GM18951 (cell line): Measurements from ENCODE around the gene D2HGDH.

Source experiments
- POLR2A ChIP-seq: IDR thresholded peaks from 4 replicates; pipeline ENCODE4 v1.6.1; 2011; ENCODE audit warnings: mild to moderate bottlenecking; ENCODE audit not compliant: insufficient read length, insufficient read depth; ENCODE audit errors: extremely low read depth
- in situ Hi-C: fragments of 300-500 bp; cut with MboI; formaldehyde crosslinking; loops from one replicate; pipeline ENCODE4 v1.12.0; 2022; ENCODE audit warnings: low sequenced_read_pairs, mixed read lengths, inconsistent platforms; ENCODE audit not compliant: unreplicated experiment

D2HGDH gene

DNA sequence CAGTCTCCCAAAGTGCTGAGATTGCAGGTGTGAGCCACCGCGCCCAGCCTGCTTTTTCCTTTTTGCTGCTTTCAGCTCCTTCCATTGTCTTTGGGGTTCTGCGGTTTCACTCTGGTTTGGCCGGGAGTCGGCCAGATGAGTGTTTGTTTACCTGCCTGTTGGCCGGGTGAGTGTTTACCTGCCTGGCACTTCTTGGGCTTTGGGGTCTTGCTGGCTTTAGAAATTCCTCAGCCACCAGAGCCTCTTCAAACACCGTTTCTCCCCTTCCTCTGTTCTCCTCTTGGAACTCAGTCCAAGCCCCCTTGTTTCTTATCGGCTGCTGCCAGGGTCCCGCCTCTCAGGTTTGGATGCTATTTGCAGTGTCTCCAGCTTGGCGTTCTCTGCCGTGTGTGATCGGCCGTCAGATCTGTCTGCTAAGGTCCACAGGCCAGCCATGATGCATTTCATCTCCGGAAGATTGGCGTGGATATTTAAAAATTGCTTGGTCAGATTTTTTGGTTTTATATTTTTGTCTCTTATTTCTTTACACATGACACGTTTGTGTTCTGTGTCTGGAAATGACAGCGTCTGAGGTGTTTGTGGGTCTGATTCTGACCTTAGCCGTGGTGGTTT is 28.0 kb downstream of the D2HGDH start:
- in situ Hi-C loops, result no loop called here
- no peak for TF ChIP-seq POLR2A

DNA sequence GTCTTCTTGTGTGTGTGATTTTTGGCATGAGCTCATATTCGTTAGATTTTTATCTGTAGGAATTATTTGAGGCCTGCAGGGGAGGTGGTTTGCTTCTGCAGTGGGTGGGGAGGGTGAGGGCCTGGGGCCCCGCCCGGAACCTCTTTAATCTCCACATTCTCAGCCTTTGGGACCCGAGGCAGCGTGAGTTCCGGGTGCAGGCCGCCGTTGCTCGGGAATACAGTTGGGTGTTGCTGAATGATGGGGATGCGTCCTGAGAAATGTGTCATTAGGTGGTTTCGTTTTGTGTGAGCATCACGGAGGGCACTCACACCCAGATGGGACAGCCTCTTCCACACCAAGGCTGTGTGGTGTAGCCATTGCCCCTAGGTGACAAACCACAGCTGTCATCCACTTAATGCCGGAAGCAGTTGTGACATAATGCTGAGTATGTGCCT is 28.5 kb downstream of the D2HGDH start:
- in situ Hi-C loops, result no loop called here
- no peak for TF ChIP-seq POLR2A

GRCh38 chr2:241763551-241764274 is 29.3 kb downstream of the D2HGDH start:
- in situ Hi-C loops, result no loop called here
- TF ChIP-seq POLR2A, result no peak

- TF ChIP-seq POLR2A, result no peak
- in situ Hi-C loops, result no loop called here
Measured at GRCh38 chr2:241764275-241765241, 30.1 kb downstream of the D2HGDH start.

- no peak for TF ChIP-seq POLR2A
- in situ Hi-C loops, result no loop called here
Measured at GRCh38 chr2:241767464-241768250, 33.2 kb downstream of the D2HGDH start.

DNA sequence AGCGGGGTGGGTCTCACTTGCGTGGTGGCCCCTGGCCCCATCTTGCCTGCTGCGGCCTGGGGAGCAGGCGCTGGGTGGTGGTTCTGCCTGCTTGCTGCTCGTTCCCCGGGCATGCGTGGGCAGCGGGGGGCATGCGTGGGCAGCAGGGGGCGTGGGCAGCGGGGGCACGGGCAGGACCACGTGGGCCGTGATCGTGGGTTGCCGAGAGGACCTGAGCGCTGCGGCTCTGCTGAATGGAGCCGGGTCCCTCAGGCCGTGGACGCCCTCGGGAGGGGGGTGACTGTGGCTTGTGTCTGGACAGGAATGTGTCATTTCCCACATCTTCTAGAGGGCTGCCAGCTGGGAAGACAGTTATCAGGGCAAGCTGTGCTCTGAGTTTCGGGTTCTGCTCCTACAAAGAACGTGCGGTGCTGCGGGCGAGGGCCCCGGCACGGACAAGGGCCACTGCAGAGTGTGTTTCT is 33.9 kb downstream of the D2HGDH start:
- TF ChIP-seq POLR2A, result no peak

GRCh38 chr2:241768850-241769249 is 34.4 kb downstream of the D2HGDH start:
- in situ Hi-C loops, result no loop called here
- no peak for TF ChIP-seq POLR2A

More for the DNA sequence above, 33.9 kb downstream of the D2HGDH start:
- in situ Hi-C loops, result no loop called here

GRCh38 chr2:241769819-241770184 is 35.4 kb downstream of the D2HGDH start:
- in situ Hi-C loops, result no loop called here
- no peak for TF ChIP-seq POLR2A

GRCh38 chr2:241770185-241770935 is 35.9 kb downstream of the D2HGDH start:
- in situ Hi-C loops, result no loop called here
- TF ChIP-seq POLR2A, result no peak

- TF ChIP-seq POLR2A, result no peak
- in situ Hi-C loops, result no loop called here
Measured at GRCh38 chr2:241770936-241771285, 36.5 kb downstream of the D2HGDH start.

DNA sequence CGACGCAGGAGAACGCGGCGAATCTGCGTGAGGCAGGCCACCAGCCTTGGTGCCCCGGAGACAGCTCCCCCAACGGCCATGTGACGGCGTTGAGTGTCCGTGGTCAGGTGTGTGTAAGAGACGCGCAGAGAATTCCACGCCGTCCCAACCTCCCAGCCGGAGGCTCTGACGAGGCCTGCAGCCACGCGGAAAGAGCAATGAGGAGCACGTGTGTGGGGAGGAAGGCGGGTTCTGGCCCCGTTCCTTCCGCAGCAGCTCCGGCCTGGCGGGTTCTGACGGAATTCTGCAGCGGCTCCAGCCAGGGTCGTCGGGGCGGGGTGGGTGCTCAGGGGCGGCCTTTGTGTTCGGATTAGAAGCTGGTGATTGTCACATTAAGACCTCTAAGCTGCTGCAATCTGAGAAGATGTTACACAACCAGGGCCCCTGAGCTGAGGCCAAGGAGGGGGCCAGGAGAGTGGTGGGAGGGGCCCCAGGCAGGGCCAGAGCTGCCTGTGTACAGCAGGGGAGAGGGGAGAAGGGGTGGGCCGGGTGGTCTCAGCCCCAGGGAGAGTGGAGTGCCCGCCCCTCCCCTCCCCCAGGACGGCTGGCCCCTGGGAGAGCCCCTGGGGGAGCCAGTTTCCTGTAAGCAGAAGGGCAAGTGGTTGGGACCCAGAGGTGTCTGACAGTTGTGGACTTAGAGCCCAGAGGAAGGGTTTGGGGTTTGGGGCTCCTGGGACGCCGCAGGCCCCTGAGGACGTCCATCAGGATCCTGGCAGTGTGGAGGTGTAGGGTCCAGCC is 37.0 kb downstream of the D2HGDH start:
- in situ Hi-C loops, result no loop called here
- no peak for TF ChIP-seq POLR2A

GRCh38 chr2:241772063-241772499 is 37.7 kb downstream of the D2HGDH start:
- no peak for TF ChIP-seq POLR2A
- in situ Hi-C loops, result no loop called here
